GM12801 (cell line): Measurements from ENCODE around the gene GRIK3.

ENCODE experiments used
- CTCF ChIP-seq: IDR thresholded peaks from one replicate; pipeline ENCODE4 v1.5.1; 2011; ENCODE audit warnings: control low read depth; ENCODE audit not compliant: insufficient read length; ENCODE audit errors: extremely low read depth

Gene GRIK3

GRCh38 chr1:36991551-36991950, 42.8 kb downstream of the GRIK3 start:
- no peak for TF ChIP-seq CTCF

GRCh38 chr1:36990928-36991327, 43.4 kb downstream of the GRIK3 start:
- TF ChIP-seq CTCF: no peak

- no peak for TF ChIP-seq CTCF
These were observed 45.1 kb downstream of the GRIK3 start for GRCh38 chr1:36989241-36989640.

GRCh38 chr1:36988741-36989193, 45.5 kb downstream of the GRIK3 start:
- no peak for TF ChIP-seq CTCF

- no peak for TF ChIP-seq CTCF
These were observed 46.0 kb downstream of the GRIK3 start for GRCh38 chr1:36988321-36988720.

GRCh38 chr1:36987276-36987675, 47.0 kb downstream of the GRIK3 start:
- TF ChIP-seq CTCF: no peak

- no peak for TF ChIP-seq CTCF
These were observed 47.9 kb downstream of the GRIK3 start for GRCh38 chr1:36986241-36986985.
